Stimulated activated CD4-positive, alpha-beta T cell treated with anti-CD3 and anti-CD28 coated beads, Interleukin-15, amount 100 ng/mL, for 24 hours (primary cell): ENCODE measurements around the gene MYADM.
"Not testable (repeated sequence)": the region's sequence is repeated elsewhere in the genome, so short reads cannot be mapped to it uniquely, and the experiment has no call there.

Experiments used
- DNase-seq: peaks from one replicate; pipeline ENCODE4 v3.0.0-alpha.2; 2020

Gene MYADM

DNA sequence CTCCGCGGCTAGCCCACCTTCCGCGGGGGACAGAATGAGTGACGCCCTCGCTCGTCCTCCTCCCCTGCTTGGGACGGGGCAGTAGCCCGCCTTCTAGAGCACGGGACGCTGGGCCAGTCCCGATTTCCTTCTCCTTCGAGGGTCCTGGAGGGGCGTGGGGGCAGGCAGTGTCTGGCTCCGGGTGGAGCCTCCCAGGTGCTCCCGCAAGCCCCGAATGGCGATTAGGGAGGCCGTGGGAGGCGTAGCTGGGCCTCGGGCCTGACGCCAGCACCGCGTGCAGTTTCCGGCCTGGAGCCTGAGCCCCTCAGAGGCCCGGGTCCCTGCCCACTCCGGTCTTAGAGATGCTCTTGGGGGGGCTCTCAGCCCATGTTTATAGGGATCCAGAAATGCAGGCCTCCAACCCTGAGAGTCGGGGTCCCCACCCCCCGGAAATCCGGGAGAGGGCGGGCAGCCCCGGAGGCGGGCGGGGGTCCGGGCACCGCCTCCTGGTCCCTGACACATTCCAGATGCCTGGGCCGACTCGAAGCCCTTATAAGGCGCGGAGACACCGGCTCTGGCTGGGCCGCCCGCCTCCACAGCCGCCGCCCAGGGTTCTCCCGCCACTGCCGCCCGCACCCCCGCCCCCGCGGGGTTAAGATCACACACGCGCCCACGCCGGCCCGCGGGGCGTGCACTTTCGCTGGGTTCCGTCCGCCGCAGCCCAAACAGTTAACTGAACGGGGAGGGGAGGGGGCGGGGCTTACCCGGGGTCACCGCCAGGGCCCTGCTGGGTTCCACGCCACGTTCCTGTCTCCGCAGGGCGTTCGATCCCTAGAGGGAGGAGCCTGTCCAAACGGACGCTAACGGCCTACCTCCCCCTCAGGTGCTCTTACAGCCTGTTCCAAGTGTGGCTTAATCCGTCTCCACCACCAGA, 1.5 kb downstream of the MYADM start:
- DNase-seq = peak; percentile 90

- DNase-seq = not testable (repeated sequence)
These were observed 2.3 kb downstream of the MYADM start for GRCh38 chr19:53869805-53870484.

DNA sequence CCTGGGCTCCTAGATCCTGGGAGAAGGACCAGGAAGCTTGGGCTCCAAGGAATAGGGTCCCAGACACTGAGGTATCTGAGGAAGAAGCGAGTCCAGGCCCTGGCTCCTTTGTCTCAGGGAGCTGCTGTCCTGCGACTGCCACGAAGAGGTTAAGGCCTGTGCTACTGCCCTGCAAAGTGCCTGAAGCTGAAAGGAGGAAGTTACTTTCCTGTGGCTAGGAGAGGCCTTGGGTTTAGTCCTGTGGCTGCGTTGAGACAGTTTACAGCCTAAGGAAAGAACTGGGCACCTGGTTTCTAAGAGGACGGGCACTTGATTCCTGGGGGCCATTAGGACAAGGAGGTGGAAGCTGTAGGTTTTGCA, 2.8 kb downstream of the MYADM start:
- no peak for DNase-seq

DNA sequence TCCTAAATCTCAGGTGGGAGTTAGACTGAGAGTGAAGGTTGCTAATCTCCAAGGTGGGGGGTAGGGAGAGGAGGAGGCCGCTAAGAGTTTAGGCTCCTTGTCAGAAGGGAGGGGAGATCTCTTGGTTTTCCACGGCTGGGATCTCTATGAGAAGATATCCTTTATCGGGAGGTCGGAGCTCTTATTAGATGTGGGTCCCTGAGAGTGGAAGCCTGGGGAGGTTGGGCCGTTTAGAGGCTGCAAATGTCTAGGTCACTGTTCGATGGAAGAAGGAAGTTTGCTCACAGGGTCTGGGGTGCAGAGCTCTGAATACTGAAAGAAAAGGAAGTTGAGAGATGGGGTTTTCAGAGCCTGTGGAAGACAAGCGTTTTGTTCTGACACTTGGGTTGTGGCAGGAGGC, 3.8 kb downstream of the MYADM start:
- DNase-seq = no peak

DNA sequence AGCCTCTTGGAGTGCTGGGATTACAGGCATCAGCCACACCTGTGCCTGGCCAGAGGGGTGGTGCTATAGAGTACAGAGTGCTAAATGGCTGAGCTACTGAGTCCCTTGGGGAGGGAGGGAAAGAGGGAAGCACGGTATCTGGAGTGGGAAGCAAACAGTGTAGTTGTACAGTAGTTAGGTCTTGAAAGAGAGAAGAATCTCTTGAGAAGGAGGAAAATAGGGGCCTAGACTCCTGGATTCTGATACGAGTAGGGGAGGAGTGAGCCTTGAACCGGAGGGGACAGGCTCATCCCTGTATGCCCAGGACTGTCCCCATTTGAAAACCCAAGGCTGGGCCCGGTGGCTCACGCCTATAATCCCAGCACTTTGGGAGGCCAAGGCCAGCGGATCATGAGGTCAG, 5.1 kb downstream of the MYADM start:
- DNase-seq = no peak

GRCh38 chr19:53873773-53874605, 6.3 kb downstream of the MYADM start:
- DNase-seq = no peak

GRCh38 chr19:53874606-53874990, 6.9 kb downstream of the MYADM start:
- DNase-seq = no peak

DNA sequence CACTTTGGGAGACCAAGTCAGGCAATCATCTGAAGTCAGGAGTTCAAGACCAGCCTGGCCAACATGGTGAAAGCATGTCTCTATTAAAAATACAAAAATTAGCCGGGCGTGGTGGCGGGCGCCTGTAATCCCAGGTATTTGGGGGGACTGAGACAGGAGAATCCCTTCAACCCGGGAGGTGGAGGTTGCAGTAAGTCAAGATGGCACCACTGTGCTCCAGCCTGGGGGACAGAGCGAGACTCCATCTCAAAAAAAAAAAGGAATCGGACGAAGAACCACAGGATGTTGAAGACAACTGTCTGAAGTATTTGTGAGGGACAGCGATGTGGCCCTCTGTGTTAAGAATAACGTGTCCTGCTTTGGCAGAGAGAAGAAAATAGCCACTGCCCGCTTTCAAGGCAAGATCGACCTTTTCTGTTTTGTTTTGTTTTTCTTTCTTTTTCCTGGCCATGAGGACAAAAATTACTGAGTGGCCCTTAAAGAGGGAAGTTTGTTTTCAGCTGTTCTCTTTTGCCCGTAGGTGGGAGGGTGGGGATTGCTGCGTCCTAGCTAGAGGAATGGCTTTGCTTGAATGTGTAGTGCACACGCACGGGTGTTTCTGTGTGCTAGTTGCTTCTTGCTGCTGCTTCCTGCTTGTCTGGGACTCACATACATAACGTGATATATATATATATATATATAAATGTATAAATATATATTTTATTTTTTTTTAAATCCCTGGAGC, 8.1 kb downstream of the MYADM start:
- no peak for DNase-seq

- no peak for DNase-seq
These were observed 9.1 kb downstream of the MYADM start for GRCh38 chr19:53876651-53877224.

GRCh38 chr19:53877361-53877766, 9.7 kb downstream of the MYADM start:
- peak; percentile 38 for DNase-seq

GRCh38 chr19:53878776-53879139, 11.1 kb downstream of the MYADM start:
- no peak for DNase-seq

DNA sequence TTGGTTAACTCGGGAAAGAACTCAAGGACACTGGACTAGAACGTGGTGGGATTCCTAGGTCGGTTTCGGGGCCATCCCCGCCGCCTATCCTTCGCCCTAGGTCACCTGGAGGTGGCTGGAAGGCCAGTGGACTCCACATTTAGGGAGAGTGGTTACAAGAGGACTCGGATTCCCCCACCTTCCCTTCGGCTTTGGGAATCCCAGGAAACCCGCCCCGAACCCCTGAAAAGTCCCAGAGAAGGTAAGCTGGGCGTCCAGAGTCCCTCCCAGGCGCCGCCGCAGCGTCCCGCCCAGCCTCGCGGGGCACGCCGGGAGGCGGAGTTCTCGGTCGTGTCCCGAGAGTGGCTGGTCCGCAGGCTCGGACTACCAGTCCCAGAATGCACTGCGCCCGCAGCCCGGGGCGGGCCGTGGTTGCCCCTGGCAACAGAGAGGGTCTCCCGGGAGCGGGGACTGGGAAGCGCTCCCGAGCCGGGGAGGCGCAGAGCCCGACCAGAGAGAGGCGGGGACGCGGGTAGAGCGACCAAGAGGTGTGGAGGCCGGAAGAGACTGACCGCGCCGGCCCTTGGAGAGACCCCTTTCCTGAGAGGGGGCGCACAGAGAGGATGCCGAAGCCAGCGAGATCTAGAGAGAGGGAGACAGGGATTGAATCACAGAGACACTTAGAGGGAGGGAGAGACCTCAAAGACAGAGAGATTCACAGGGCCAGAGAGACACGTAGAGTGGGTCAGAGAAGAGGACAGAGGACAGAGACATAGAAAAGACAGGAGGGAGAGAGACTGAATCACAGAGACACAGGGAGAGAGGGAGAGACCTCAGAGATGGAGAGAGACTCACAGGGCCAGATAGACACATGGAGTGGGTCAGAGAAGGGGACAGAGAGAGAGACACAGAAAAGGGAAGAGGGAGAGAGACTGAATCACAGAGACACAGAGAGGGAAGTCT, 11.7 kb downstream of the MYADM start:
- peak; percentile 90 for DNase-seq

DNA sequence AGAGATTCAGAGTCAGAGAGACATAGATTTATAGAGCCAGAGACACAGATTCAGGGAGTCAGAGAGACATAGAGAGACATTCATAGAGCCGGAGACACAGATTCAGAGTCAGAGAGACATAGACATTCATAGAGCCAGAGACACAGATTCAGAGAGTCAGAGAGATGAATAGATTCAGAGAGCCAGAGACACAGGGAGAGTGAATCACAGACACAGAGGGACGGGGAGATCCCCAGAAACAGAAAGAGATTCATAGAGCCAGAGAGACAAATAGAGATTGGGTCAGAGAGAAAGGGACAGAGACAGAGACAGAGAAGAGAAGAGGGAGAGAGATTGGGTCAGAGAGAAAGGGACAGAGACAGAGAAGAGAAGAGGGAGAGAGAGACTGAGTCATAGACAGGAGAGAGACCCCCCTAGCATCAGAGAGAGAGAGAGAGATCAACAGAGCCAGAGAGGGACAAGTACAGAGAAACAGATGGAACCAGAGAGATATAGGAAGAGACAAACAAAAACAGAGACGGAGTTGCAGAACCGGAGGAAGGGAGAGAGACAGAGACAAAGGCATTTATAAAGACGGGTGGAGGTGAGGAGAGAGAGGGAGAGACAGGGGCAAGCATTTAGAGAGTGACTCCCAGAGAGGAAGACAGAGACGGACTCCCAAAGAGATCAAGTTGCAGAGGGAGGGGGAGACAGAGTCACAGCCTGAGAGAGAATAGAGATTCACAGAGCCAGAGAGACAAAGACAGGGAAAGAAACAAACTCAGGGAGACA, 13.2 kb downstream of the MYADM start:
- DNase-seq = no peak

GRCh38 chr19:53881482-53882390, 14.1 kb downstream of the MYADM start, which contains the start of gene PRKCG:
Gene PRKCG (plus strand): TSS chr19:53882197. CDS start chr19:53882495, 298 bp downstream.
- DNase-seq = peak; percentile 61

- no peak for DNase-seq
These were observed 14.8 kb downstream of the MYADM start for GRCh38 chr19:53882391-53883050.

DNA sequence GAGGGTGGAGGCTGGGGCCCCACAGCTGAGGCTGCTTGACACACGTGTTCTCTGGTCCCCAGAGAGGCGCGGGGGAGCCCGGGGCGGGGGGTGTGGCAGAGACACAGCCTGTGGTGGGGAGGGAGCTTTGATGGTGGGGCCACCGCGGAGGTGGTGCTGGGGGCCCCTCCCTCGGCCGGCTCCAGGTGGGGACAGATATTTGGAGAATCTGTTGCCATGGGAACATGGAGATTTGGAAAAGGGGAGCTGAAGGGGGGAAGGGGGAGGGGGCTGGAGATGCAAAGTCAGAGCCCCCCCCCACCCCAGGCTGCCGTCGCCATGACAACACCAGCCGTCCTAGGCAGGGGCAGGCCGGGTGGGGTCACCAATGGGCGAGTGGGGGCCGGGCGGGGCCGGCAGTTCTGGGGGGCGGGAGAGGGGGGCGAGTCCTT, 15.6 kb downstream of the MYADM start:
- no peak for DNase-seq

DNA sequence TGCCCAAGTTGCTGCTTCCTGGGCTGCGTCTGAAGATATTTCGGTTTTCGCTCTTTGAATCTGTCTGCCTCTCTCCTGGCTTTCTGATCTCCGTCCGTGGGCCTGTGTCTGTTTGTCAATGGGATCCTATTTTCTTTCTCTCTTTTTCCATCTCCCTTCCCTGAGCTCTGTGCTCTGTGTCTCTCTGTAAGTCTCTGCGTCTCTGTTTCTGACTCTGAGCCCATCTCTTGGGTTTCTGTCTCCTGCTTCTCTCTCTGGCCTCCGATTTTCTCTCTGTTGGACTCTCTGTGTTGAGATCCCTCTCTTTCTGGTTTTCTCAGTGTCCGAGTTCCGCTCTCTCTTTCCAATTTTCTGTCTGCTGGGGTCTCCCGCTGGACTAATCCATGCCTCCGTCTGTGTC, 16.1 kb downstream of the MYADM start:
- DNase-seq = no peak

GRCh38 chr19:53884256-53884655, 16.6 kb downstream of the MYADM start:
- no peak for DNase-seq

GRCh38 chr19:53885036-53885435, 17.4 kb downstream of the MYADM start:
- no peak for DNase-seq
